ENCODE data around the gene HECW1. TPM values are rescaled to one million over a fixed set of nuclear protein-coding genes. Genes with fewer than 3 reads are reported as not detected.
A peak's percentile ranks its signal among the peaks of the same experiment; 100 is the strongest.

HECW1 gene
- polyA plus RNA-seq, 4 donors: under 0.01 to 0.10 (median 0.03) TPM; not detected in 1

DNA sequence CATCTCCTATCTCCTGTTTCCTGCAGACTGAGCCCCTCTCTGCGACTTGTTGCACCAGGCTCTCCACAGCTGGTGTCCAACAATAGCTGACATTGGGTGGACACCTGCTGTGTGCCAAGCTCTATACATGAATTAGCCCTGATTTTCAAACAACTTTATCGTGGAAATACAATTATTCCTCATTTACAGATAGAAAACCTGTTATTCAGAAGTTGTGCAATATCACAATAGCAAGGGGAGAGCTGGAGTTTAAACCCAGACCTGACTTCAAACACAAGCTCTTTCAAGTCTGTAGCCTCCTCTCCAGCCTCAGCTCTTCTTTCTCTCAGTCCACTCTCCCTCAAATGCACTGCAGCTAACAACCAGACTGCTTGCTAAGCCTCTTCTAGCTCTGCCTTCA is 168.8 kb downstream of the HECW1 start:
- Histone ChIP-seq H3K9me3 (ENCODE audit: control insufficient read depth in 2 of 2, insufficient read depth in 1 of 2, low read depth in 1 of 2, low read length in 1 of 2) (no peaks in the 10 kb centered on the region), H3K27me3 (ENCODE audit: control insufficient read depth in 3 of 3, insufficient read depth in 3 of 3, low read length in 3 of 3) (peaks cover 0 to 2% (median 0%) of the 10 kb centered on the region in 3 donors), H3K4me1 (ENCODE audit: control insufficient read depth in 3 of 3, insufficient read depth in 2 of 3, low read depth in 1 of 3, low read length in 2 of 3) (no peaks in the 10 kb centered on the region), H3K4me3 (ENCODE audit: low read depth in 1 of 3, low read length in 3 of 3) (no peak overlapping the region), H3K27ac (ENCODE audit: low read depth in 1 of 3, low read length in 2 of 3) (no peak overlapping the region), H3K36me3 (ENCODE audit: control insufficient read depth in 3 of 3, insufficient read depth in 2 of 3, low read depth in 1 of 3, low read length in 3 of 3) (no peaks in the 10 kb centered on the region)
- DNase-seq: no peak
- WGBS, 3 donors: 41 to 57% (median 56%) methylated on average over 2 of the region's 2 CpGs
- FAIRE-seq: no peak

DNA sequence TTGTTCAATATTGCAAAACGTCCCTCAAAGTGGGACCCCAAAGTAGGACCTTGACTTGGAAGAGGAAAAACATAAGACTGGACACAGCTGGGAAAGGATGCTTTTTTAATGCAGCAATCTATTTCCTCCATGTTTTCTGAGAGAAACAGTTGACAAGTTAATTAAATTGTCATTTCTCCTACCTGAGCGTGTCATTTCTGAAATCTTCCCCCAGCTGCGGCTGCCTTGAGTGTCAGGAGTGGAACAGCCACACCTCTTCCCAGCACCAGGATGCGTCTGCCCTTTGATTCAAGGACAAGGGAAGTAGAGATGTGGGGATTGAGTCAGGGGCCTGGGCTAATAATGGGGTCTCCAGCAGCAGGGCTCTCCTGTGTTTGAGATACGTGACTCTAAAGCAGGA is 171.3 kb downstream of the HECW1 start:
- 78 to 82% (median 78%) methylated on average over 5 of the region's 5 CpGs for WGBS, 3 donors
- no peak for FAIRE-seq

DNA sequence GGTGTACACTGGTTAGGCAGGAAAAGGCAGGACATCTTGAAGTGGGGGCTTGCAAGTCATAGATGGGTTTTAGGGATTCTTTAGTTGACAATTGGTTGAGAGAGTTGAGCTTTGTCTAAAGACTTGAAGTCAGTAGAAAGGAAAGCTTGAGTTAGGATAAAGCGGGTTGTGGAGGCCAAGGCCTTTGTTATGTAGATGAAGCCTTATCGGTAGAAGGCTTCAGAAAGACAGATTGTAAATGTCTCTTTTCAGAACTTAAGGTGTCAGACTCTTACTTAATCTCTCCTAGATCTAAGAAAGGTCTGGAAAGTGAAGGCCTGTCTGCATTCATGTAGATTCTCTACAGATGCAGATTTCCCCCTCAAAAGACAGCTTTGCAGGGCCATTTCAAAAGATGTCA is 177.4 kb downstream of the HECW1 start:
- no peak overlapping the region for H3K27ac ChIP-seq (ENCODE audit: low read depth in 1 of 3, low read length in 2 of 3)
- 76 to 84% (median 83%) methylated on average over 2 of the region's 2 CpGs for WGBS, 3 donors

More for the DNA sequence above, 171.3 kb downstream of the HECW1 start:
- no peak for DNase-seq
- Histone ChIP-seq H3K4me1 (ENCODE audit: control insufficient read depth in 3 of 3, insufficient read depth in 2 of 3, low read depth in 1 of 3, low read length in 2 of 3) (no peaks in the 10 kb centered on the region), H3K27ac (ENCODE audit: low read depth in 1 of 3, low read length in 2 of 3) (no peak overlapping the region), H3K36me3 (ENCODE audit: control insufficient read depth in 3 of 3, insufficient read depth in 2 of 3, low read depth in 1 of 3, low read length in 3 of 3) (no peaks in the 10 kb centered on the region), H3K9me3 (ENCODE audit: control insufficient read depth in 2 of 2, insufficient read depth in 1 of 2, low read depth in 1 of 2, low read length in 1 of 2) (no peaks in the 10 kb centered on the region), H3K27me3 (ENCODE audit: control insufficient read depth in 3 of 3, insufficient read depth in 3 of 3, low read length in 3 of 3) (peaks cover 0 to 2% (median 0%) of the 10 kb centered on the region in 3 donors), H3K4me3 (ENCODE audit: low read depth in 1 of 3, low read length in 3 of 3) (no peak overlapping the region)

DNA sequence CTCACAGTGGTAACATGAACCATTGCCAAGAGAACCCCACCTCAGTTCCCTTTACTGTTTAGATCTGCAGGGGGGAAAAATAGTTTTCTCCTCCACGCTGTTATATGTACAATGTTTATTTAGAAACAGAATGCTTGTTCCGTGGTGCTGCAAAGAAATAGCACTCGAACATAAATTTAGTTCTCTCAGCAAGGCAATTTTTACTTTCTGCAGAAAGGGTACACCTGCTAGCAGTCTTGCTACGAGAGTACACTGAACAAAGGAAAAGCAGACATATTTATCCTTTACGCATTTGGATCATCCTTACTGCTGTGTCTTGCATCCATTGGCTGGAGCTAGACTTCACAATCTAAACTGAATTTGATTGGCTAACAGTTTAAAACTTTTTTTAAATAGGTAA is 178.5 kb downstream of the HECW1 start:
- Histone ChIP-seq H3K4me1 (ENCODE audit: control insufficient read depth in 3 of 3, insufficient read depth in 2 of 3, low read depth in 1 of 3, low read length in 2 of 3) (no peaks in the 10 kb centered on the region), H3K27ac (ENCODE audit: low read depth in 1 of 3, low read length in 2 of 3) (no peak overlapping the region), H3K4me3 (ENCODE audit: low read depth in 1 of 3, low read length in 3 of 3) (no peak overlapping the region), H3K36me3 (ENCODE audit: control insufficient read depth in 3 of 3, insufficient read depth in 2 of 3, low read depth in 1 of 3, low read length in 3 of 3) (no peaks in the 10 kb centered on the region), H3K9me3 (ENCODE audit: control insufficient read depth in 2 of 2, insufficient read depth in 1 of 2, low read depth in 1 of 2, low read length in 1 of 2) (peaks cover 0 to 10% of the 10 kb centered on the region in 2 donors), H3K27me3 (ENCODE audit: control insufficient read depth in 3 of 3, insufficient read depth in 3 of 3, low read length in 3 of 3) (peaks cover 0 to 2% (median 2%) of the 10 kb centered on the region in 3 donors)
- FAIRE-seq (no peak), DNase-seq (no peak)
- 88 to 92% (median 89%) methylated on average over 5 of the region's 5 CpGs for WGBS, 3 donors

More for the DNA sequence above, 177.4 kb downstream of the HECW1 start:
- DNase-seq: no peak
- H3K27me3 ChIP-seq (ENCODE audit: control insufficient read depth in 3 of 3, insufficient read depth in 3 of 3, low read length in 3 of 3): peaks cover 0 to 2% (median 2%) of the 10 kb centered on the region in 3 donors
- peaks cover 0 to 10% of the 10 kb centered on the region in 2 donors for H3K9me3 ChIP-seq (ENCODE audit: control insufficient read depth in 2 of 2, insufficient read depth in 1 of 2, low read depth in 1 of 2, low read length in 1 of 2)
- H3K4me1 ChIP-seq (ENCODE audit: control insufficient read depth in 3 of 3, insufficient read depth in 2 of 3, low read depth in 1 of 3, low read length in 2 of 3): no peaks in the 10 kb centered on the region
- no peak overlapping the region for H3K4me3 ChIP-seq (ENCODE audit: low read depth in 1 of 3, low read length in 3 of 3)
- H3K36me3 ChIP-seq (ENCODE audit: control insufficient read depth in 3 of 3, insufficient read depth in 2 of 3, low read depth in 1 of 3, low read length in 3 of 3): no peaks in the 10 kb centered on the region
- FAIRE-seq: no peak

DNA sequence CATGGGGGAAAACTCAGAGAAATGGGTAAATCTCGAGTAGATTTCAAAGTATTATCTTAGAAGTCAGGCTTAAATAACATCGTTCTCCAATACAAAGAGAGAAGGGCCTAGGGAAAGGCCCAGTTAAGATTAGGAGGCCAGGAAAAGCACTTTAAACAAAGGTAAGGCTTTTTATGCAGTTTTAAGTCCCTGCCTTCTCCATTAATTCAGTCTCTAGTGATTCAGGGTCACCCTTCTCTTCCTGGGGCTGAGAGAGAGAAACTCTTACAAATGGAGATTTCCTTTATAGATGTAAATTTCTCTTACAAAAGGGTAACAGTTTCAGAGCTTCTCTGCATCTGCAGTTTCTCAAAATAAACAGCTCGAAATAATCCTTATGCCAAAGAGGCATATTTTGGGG is 179.3 kb downstream of the HECW1 start:
- Histone ChIP-seq H3K27me3 (ENCODE audit: control insufficient read depth in 3 of 3, insufficient read depth in 3 of 3, low read length in 3 of 3) (peaks cover 0 to 2% (median 2%) of the 10 kb centered on the region in 3 donors), H3K36me3 (ENCODE audit: control insufficient read depth in 3 of 3, insufficient read depth in 2 of 3, low read depth in 1 of 3, low read length in 3 of 3) (no peaks in the 10 kb centered on the region), H3K4me1 (ENCODE audit: control insufficient read depth in 3 of 3, insufficient read depth in 2 of 3, low read depth in 1 of 3, low read length in 2 of 3) (no peaks in the 10 kb centered on the region), H3K9me3 (ENCODE audit: control insufficient read depth in 2 of 2, insufficient read depth in 1 of 2, low read depth in 1 of 2, low read length in 1 of 2) (peaks cover 0 to 10% of the 10 kb centered on the region in 2 donors), H3K4me3 (ENCODE audit: low read depth in 1 of 3, low read length in 3 of 3) (no peak overlapping the region), H3K27ac (ENCODE audit: low read depth in 1 of 3, low read length in 2 of 3) (no peak overlapping the region)
- whole genome bisulfite sequencing, 3 donors: 67 to 84% (median 69%) methylated on average over 3 of the region's 3 CpGs
- FAIRE-seq: no peak
- DNase-seq: no peak

DNA sequence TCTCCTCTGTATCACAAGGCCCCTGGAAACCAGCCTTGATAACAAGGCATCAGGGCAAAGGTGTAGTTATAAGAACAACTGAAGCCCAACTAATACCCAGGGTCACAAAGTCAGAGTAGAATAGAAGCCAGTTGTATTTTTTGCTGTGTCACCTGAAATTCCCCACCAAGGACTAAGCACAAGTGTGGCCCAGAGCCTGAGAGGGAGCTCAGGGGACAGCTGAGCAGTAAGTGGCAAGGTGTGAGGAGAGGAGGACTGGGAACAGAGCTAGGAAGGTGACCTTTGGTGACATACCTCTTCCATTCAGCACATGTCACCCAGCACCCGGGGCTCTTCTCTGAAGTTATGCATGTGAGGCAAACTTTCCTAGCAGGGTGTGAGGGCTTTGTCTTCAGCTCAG is 179.9 kb downstream of the HECW1 start:
- no peak overlapping the region for H3K4me3 ChIP-seq (ENCODE audit: low read depth in 1 of 3, low read length in 3 of 3)
- 78 to 95% (median 86%) methylated on average over 1 of the region's 1 CpG for WGBS, 3 donors

DNA sequence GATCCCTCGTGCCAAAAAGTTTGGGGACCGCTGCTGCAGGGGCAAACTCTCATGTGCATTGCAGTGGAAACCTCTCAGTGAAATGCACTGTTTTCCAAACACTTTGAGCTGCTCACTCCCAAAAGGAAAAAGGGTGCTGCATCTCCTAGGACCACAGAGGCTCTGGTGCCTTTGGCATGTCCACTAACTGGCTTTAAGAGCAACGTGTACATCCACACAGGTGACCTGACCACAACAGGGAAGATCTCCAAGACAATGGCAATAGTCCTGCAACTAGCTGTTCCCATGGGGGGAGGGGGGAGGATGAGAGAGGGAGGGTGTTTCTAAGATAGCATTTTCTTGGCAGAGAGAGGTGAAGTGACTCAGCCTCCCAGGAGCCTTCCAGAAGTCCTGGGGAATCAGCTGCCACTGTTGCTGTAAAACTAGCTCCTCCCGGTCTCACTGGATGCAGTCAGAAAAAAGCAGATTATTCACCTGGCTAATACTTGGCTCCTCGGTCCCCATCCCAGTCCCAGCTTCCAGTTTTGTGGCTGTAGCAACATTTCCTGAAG is 181.7 kb downstream of the HECW1 start:
- FAIRE-seq: no peak
- no peaks in the 10 kb centered on the region for H3K36me3 ChIP-seq (ENCODE audit: control insufficient read depth in 3 of 3, insufficient read depth in 2 of 3, low read depth in 1 of 3, low read length in 3 of 3)
- H3K4me3 ChIP-seq (ENCODE audit: low read depth in 1 of 3, low read length in 3 of 3): no peak overlapping the region
- no peaks in the 10 kb centered on the region for H3K4me1 ChIP-seq (ENCODE audit: control insufficient read depth in 3 of 3, insufficient read depth in 2 of 3, low read depth in 1 of 3, low read length in 2 of 3)
- H3K27me3 ChIP-seq (ENCODE audit: control insufficient read depth in 3 of 3, insufficient read depth in 3 of 3, low read length in 3 of 3): peaks cover 0 to 2% (median 2%) of the 10 kb centered on the region in 3 donors
- 42 to 53% (median 45%) methylated on average over 5 of the region's 5 CpGs for WGBS, 3 donors
- no peak for DNase-seq
- no peak overlapping the region for H3K27ac ChIP-seq (ENCODE audit: low read depth in 1 of 3, low read length in 2 of 3)
- peaks cover 0 to 10% of the 10 kb centered on the region in 2 donors for H3K9me3 ChIP-seq (ENCODE audit: control insufficient read depth in 2 of 2, insufficient read depth in 1 of 2, low read depth in 1 of 2, low read length in 1 of 2)

More for the DNA sequence above, 179.9 kb downstream of the HECW1 start:
- peaks cover 0 to 10% of the 10 kb centered on the region in 2 donors for H3K9me3 ChIP-seq (ENCODE audit: control insufficient read depth in 2 of 2, insufficient read depth in 1 of 2, low read depth in 1 of 2, low read length in 1 of 2)
- no peak overlapping the region for H3K27ac ChIP-seq (ENCODE audit: low read depth in 1 of 3, low read length in 2 of 3)
- H3K4me1 ChIP-seq (ENCODE audit: control insufficient read depth in 3 of 3, insufficient read depth in 2 of 3, low read depth in 1 of 3, low read length in 2 of 3): no peaks in the 10 kb centered on the region
- H3K36me3 ChIP-seq (ENCODE audit: control insufficient read depth in 3 of 3, insufficient read depth in 2 of 3, low read depth in 1 of 3, low read length in 3 of 3): no peaks in the 10 kb centered on the region
- FAIRE-seq (no peak), DNase-seq (no peak)
- peaks cover 0 to 2% (median 2%) of the 10 kb centered on the region in 3 donors for H3K27me3 ChIP-seq (ENCODE audit: control insufficient read depth in 3 of 3, insufficient read depth in 3 of 3, low read length in 3 of 3)

DNA sequence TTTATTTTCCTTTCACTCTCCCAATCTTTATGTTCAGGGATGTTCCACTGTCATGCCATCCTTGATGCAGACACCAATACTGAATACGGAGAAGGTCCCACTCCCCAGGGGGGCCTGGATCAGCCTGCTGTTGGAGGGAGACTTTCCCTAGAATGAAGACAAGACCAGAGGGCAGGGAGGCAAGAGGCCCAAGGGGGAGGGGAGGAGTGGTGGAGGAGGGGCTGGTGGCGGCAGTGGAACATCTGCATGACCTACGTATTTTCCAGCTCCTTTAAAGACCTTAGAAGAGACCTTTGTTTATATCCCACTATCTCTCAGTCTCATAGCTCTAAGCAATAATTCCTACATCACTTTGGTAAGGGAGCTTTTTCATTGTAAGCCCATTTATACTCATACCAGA is 183.0 kb downstream of the HECW1 start:
- H3K27ac ChIP-seq (ENCODE audit: low read depth in 1 of 3, low read length in 2 of 3): no peak overlapping the region
- peaks cover 0 to 2% (median 2%) of the 10 kb centered on the region in 3 donors for H3K27me3 ChIP-seq (ENCODE audit: control insufficient read depth in 3 of 3, insufficient read depth in 3 of 3, low read length in 3 of 3)
- DNase-seq: no peak
- FAIRE-seq: no peak
- peaks cover 0 to 9% of the 10 kb centered on the region in 2 donors for H3K9me3 ChIP-seq (ENCODE audit: control insufficient read depth in 2 of 2, insufficient read depth in 1 of 2, low read depth in 1 of 2, low read length in 1 of 2)
- no peaks in the 10 kb centered on the region for H3K4me1 ChIP-seq (ENCODE audit: control insufficient read depth in 3 of 3, insufficient read depth in 2 of 3, low read depth in 1 of 3, low read length in 2 of 3)
- H3K36me3 ChIP-seq (ENCODE audit: control insufficient read depth in 3 of 3, insufficient read depth in 2 of 3, low read depth in 1 of 3, low read length in 3 of 3): no peaks in the 10 kb centered on the region
- H3K4me3 ChIP-seq (ENCODE audit: low read depth in 1 of 3, low read length in 3 of 3): no peak overlapping the region
- WGBS, 3 donors: 55 to 57% (median 57%) methylated on average over 3 of the region's 3 CpGs

DNA sequence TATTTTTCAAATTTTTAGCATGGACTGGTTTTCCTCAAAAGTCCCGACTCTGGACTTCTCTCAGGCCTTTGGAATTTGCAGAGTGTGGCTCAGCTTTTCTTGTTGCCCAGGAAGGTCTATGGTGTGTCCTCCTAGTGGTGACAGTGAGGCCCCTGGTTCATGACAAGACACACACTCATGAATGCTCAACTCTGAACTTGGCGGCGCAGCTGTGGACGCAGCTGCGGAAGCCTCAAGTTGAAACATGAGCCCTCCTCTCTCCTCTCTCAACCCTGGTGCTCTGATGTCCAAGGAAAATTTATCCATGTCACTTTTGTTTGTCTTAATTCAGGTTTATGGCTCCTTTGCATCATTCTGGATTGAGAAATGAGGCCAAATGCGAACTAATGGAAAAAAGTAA is 183.9 kb downstream of the HECW1 start:
- no peak for FAIRE-seq
- 64 to 85% (median 75%) methylated on average over 6 of the region's 6 CpGs for WGBS, 3 donors
- H3K27ac ChIP-seq (ENCODE audit: low read depth in 1 of 3, low read length in 2 of 3): no peak overlapping the region
- H3K9me3 ChIP-seq (ENCODE audit: control insufficient read depth in 2 of 2, insufficient read depth in 1 of 2, low read depth in 1 of 2, low read length in 1 of 2): peaks cover 0 to under 1% of the 10 kb centered on the region in 2 donors
- H3K4me3 ChIP-seq (ENCODE audit: low read depth in 1 of 3, low read length in 3 of 3): no peak overlapping the region
- DNase-seq: peak in 1 of 2 donors; percentile 14
- H3K36me3 ChIP-seq (ENCODE audit: control insufficient read depth in 3 of 3, insufficient read depth in 2 of 3, low read depth in 1 of 3, low read length in 3 of 3): no peaks in the 10 kb centered on the region
- peaks cover 0 to 2% (median 2%) of the 10 kb centered on the region in 3 donors for H3K27me3 ChIP-seq (ENCODE audit: control insufficient read depth in 3 of 3, insufficient read depth in 3 of 3, low read length in 3 of 3)
- no peaks in the 10 kb centered on the region for H3K4me1 ChIP-seq (ENCODE audit: control insufficient read depth in 3 of 3, insufficient read depth in 2 of 3, low read depth in 1 of 3, low read length in 2 of 3)

All from small intestine (tissue), 7 donors.